ENCODE results near the gene CLEC1A. TPM values are rescaled to one million over a fixed set of nuclear protein-coding genes. Genes with fewer than 3 reads are reported as not detected.

The CLEC1A gene
- total and polyA plus RNA-seq, 2 donors (not counting 3 experiments of a cell fraction or from before 2014, with no cell fraction given): 22.0 to 24.2 TPM

GRCh38 chr12:10131111-10131690 lies 32.4 kb upstream of the CLEC1A start:
- FAIRE-seq (no peak), DNase-seq (ENCODE audit: low read depth, low spot score) (no peak)
- no peaks in the 10 kb centered on the region for H3K27me3 ChIP-seq (ENCODE audit: control insufficient read depth in 2 of 2, insufficient read depth in 2 of 2, low read length in 2 of 2)
- H2AFZ ChIP-seq (ENCODE audit: low read depth, low read length): no peak overlapping the region
- intact Hi-C loops (cut with micrococcal nuclease) (no loop called here), dilution Hi-C loops (cut with MboI; ENCODE audit: extremely low pct_ligation_motif_present, low sequenced_read_pairs) (no loop called here)
- H4K20me1 ChIP-seq (replicated peaks; ENCODE audit: control insufficient read depth, extremely low read depth, insufficient read depth, low read length): no peaks in the 10 kb centered on the region
- no peaks in the 10 kb centered on the region for H3K9me1 ChIP-seq (replicated peaks; ENCODE audit: control insufficient read depth, extremely low read depth, insufficient read depth, low read length)
- no peaks in the 10 kb centered on the region for H3K4me1 ChIP-seq (ENCODE audit: control insufficient read depth, extremely low read depth, insufficient read depth, low read length)
- no peak for TF ChIP-seq POLR2AphosphoS5 (IDR thresholded peaks at IDR 0.05; ENCODE audit: insufficient read depth, low read depth, low read length)
- no peak for TF ChIP-seq CTCF (IDR thresholded peaks at IDR 0.05; ENCODE audit: extremely low read depth in 1 of 2, insufficient read depth in 1 of 2, low read depth in 1 of 2, low read length in 2 of 2)
- no peak for TF ChIP-seq MAX (IDR thresholded peaks at IDR 0.05; ENCODE audit: insufficient read depth, insufficient read length)
- no peak for TF ChIP-seq EZH2 (IDR thresholded peaks at IDR 0.05; ENCODE audit: borderline replicate concordance, low read depth, low read length, severe bottlenecking)
- no peak for TF ChIP-seq MYC (IDR thresholded peaks at IDR 0.05; ENCODE audit: low read depth, low read length)
- TF ChIP-seq GATA2 (IDR thresholded peaks at IDR 0.05; ENCODE audit: insufficient read depth, insufficient read length, low read depth, low read length): no peak
- no peak for TF ChIP-seq POLR2A (IDR thresholded peaks at IDR 0.05; ENCODE audit: low read depth, low read length)
- no peak for TF ChIP-seq FOS (IDR thresholded peaks at IDR 0.05; ENCODE audit: borderline replicate concordance, insufficient read depth, low read length)
- TF ChIP-seq JUN (IDR thresholded peaks at IDR 0.05; ENCODE audit: borderline replicate concordance, insufficient read depth, insufficient read length, low read depth): no peak
- H3K9me3 ChIP-seq (replicated peaks; ENCODE audit: control insufficient read depth, insufficient read depth, low read length): no peaks in the 10 kb centered on the region
- CTCF ChIA-PET: interaction anchor here (0.7 to 2.4 kb wide), 5 partner anchors 9 to 121 kb away, joined by 3 to 10 read pairs (median 4); no protein-coding TSS in a partner anchor
- no peak overlapping the region for H3K27ac ChIP-seq (ENCODE audit: insufficient read depth, low read depth, low read length)
- H3K9ac ChIP-seq (replicated peaks; ENCODE audit: extremely low read depth, insufficient read depth, low read length): no peak overlapping the region
- H3K4me3 ChIP-seq (replicated peaks in 1 of 3; ENCODE audit: insufficient read depth in 1 of 3, low read depth in 1 of 3, low read length in 3 of 3): no peak overlapping the region
- no TSS peak for BruUV-seq (replicated peaks)
- no peak overlapping the region for H3K4me2 ChIP-seq (ENCODE audit: insufficient read depth, low read length)
- POLR2A ChIA-PET: no interaction called here
- no peaks in the 10 kb centered on the region for H3K79me2 ChIP-seq (ENCODE audit: control insufficient read depth, insufficient read depth, low read length)
- no peaks in the 10 kb centered on the region for H3K36me3 ChIP-seq (ENCODE audit: control insufficient read depth in 2 of 2, extremely low read depth in 1 of 2, insufficient read depth in 2 of 2, low read length in 2 of 2)

Measured in endothelial cell of umbilical vein (primary cell).